ENCODE measurements around the gene ACSS2.

DNA sequence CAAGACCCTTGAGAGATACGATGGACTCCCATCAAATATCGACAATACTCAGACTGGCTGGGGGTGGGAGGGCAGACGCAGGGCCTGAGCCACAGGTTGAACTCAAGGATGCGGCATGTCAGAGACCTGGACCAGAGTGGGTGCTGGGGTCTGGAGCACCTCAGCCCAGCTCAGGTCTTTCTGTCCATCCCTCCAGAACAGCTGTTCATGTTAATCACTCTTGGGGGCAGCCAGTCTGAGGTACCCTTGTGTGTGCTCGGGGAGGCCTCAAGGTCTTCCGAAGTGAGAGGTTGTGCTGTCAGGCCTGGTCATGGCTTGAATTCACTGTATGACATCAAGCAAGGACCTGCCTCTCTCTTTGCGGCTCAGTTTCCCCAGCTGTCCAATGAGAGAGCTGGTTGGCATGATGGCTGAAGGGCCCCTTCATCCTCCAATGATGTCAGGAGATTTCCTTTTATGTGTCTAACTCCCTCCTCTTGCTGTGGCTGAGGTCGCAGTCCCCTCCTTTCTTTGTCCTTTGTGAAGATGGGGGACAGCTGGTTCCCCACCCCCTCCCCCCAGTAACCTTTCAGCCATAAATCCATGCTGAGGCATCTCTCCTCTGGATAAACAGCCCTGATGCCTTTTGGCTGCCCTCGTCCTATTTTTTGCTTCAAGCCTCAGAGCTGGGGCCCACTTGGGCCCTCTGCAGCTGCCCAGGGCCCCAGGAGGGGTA is 94.6 kb downstream of the ACSS2 start:
- TF ChIP-seq, protein P1, sequence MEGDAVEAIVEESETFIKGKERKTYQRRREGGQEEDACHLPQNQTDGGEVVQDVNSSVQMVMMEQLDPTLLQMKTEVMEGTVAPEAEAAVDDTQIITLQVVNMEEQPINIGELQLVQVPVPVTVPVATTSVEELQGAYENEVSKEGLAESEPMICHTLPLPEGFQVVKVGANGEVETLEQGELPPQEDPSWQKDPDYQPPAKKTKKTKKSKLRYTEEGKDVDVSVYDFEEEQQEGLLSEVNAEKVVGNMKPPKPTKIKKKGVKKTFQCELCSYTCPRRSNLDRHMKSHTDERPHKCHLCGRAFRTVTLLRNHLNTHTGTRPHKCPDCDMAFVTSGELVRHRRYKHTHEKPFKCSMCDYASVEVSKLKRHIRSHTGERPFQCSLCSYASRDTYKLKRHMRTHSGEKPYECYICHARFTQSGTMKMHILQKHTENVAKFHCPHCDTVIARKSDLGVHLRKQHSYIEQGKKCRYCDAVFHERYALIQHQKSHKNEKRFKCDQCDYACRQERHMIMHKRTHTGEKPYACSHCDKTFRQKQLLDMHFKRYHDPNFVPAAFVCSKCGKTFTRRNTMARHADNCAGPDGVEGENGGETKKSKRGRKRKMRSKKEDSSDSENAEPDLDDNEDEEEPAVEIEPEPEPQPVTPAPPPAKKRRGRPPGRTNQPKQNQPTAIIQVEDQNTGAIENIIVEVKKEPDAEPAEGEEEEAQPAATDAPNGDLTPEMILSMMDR (IDR thresholded peaks at IDR 0.05) = no peak
- TF ChIP-seq POLR2A (IDR thresholded peaks at IDR 0.05) = no peak

Data from Peyer's patch (tissue), 4 donors.